Large intestine (tissue), 3 donors: ENCODE results near the gene PLEKHG5. TPM values are rescaled to one million over a fixed set of nuclear protein-coding genes. Genes with fewer than 3 reads are reported as not detected.

Experiments
- DNase-seq, 2 donors: peaks; one replicate each; pipeline versions ENCODE4 v3.0.0 to v3.0.0-alpha.2; 2013
- H3K27ac ChIP-seq: one replicate; pipeline ENCODE4 v1.5.1; 2013; ENCODE audit warnings: low read length
- H3K27me3 ChIP-seq: 2 replicates; pipeline ENCODE4 v1.6.1; 2013; ENCODE audit warnings: low read length; ENCODE audit not compliant: control insufficient read depth, insufficient read depth
- H3K36me3 ChIP-seq: 2 replicates; pipeline ENCODE4 v1.6.1; 2013; ENCODE audit warnings: low read length; ENCODE audit not compliant: control insufficient read depth, insufficient read depth
- H3K4me1 ChIP-seq: one replicate; pipeline ENCODE4 v1.6.1; 2013; ENCODE audit warnings: low read length; ENCODE audit not compliant: control insufficient read depth, insufficient read depth
- H3K4me3 ChIP-seq: one replicate; pipeline ENCODE4 v1.5.1; 2013; ENCODE audit warnings: low read length
- H3K9me3 ChIP-seq: one replicate; pipeline ENCODE4 v1.6.1; 2013; ENCODE audit warnings: mild to moderate bottlenecking, low read depth, low read length, moderate library complexity; ENCODE audit not compliant: control insufficient read depth
- WGBS: methylation state at CpG from one replicate; pipeline ENCODE4 v1.1.5; 2013; ENCODE audit warnings: low lambda C conversion rate; ENCODE audit not compliant: insufficient coverage; 5-methylcytosine and 5-hydroxymethylcytosine counted together
- polyA plus RNA-seq: library from polyadenylated mRNA; unstranded; fragments of 120-200 nt; gene quantifications from one replicate; pipeline ENCODE4 v1.2.1, GENCODE V29; 2013

Gene PLEKHG5
- polyA plus RNA-seq, 1 donor: 17.2 TPM

DNA sequence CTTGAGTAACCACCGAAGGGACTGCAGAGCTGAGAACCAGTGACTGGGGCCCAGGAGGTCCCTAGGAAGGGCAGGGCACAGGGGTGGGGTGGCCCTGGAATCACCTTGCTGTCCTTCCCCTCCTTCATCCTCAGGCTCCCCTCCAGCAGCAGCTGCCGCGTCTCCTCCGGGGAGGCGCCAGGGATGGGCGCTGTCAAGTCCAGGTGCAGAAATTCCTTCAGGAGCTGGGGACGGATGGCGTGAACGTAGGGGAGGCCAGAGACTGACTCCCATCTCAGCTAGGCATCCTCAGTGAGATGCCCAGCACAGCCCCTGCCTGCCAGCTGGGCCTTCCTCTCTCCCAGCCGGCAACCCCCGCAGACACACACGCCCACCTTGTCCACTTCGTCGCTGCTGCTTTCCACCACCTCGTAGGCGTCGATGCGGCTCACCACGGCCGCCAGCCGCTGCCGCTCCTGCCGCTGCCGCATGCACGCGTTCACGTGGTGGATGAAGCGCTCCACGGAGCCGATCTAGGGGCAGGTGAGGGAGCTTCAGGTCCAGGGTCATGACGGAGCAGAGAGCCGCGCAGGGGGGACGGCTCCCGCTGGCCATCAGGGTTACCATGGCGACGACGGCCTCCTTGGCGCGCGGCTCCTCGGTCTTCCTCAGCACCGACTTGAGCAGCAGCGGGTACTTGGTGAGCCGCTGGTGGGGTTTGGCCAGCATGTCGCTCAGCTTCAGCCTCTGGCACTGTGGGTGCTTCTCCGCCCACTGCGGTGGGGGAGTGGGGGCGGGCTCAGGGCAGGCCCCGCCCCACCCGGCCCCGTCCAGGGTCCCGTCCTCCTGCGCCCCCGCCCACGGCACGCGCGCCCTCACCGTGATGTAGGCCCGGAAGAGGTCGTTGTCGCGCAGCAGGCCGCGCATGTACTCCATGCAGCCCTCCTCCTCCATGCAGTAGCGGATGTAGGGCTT lies 21.1 kb downstream of the PLEKHG5 start:
- Histone ChIP-seq H3K27ac (no peak overlapping the region), H3K4me1 (peaks cover 71% of the 10 kb centered on the region), H3K27me3 (no peaks in the 10 kb centered on the region), H3K4me3 (no peak overlapping the region), H3K9me3 (peaks cover 14% of the 10 kb centered on the region), H3K36me3 (peaks cover 28% of the 10 kb centered on the region)
- no CpG with 5 or more reads among the region's 67 CpGs for WGBS
- no peak for DNase-seq

DNA sequence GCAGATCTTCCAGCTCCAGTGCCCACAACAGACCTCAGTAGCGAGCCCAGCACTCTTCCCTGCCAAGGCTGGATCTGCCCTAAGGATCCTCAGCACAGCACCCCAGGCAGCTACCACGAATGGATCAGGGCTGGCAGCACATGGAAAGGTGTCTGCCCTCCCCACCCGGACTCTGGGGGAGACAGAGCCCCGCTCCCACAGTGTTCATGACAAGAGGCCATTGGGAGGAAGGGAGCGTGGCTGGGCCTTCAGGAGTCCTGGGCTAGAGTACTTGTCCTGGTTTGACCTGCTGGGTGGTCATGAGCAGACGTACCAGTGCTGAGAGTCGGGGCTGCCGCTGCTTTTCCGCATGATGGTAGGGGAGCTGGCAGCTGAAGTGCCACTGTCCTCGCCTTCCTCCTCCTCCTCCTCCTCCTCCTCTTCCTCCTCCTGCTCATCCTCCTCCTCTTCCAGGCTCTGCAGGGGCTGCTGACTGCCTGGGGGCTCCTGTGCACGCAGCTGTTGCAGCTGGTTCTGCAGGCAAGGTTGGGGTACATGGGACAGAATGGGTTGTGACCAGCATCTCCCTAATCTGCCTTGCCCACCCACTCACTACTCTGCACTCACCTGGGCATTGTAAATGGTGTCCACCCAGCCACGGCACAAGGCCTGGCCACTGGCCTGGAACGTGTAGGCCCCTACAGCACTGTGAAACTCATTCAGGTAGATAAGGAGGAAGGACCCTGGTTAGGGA lies 22.6 kb downstream of the PLEKHG5 start:
- DNase-seq: no peak
- WGBS: no CpG with 5 or more reads among the region's 13 CpGs
- H3K36me3 ChIP-seq: peaks cover 31% of the 10 kb centered on the region
- H3K4me1 ChIP-seq: peaks cover 71% of the 10 kb centered on the region
- H3K9me3 ChIP-seq: peaks cover 14% of the 10 kb centered on the region
- no peaks in the 10 kb centered on the region for H3K27me3 ChIP-seq
- H3K4me3 ChIP-seq: no peak overlapping the region
- H3K27ac ChIP-seq: no peak overlapping the region

DNA sequence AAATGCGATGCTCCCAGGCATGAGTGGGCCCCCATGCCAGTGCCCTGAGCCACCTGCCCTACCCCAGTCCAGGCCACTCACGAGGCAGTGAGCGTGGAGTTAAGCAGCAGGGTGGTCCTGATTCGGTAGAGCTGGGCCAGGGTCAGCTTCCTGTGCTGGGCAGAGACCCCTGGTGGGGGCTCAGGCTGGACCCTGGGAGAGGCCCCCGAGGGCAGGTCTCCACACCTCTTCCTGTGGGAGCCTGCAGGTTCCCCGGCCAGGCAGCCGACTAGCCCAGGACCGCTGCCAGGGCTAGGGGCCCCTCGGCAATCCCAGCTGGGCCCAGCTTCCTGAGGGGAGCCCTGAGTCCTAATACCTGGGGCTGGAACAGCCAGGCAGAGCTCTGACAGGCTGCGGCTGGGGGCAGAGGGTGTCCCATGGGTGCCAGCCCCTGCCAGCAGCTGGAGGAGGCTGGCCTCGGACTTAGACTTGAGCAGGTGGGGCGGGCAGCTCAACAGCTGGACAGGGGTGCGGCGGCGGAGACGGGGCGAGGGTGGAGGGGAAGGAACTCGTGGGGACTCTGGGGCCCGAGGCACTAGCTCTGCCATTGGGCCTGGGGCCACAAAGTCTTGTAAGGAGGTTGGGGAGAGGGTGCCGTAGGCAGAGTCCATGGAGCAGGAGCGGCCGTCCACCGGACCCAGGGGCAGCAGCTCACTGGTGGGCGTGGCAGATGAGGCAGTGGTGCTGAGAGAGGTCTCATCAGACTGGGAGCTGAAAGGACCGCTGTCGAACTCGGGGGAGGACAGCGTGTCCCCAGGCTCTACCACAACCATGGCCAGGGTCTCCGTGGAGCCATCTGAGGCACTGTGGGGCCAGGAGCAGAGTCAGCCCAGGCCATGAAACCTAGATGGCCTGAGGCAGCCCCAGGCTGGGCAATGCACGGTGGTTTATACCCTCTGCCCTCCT lies 23.5 kb downstream of the PLEKHG5 start:
- Histone ChIP-seq H3K27ac (no peak overlapping the region), H3K27me3 (no peaks in the 10 kb centered on the region), H3K9me3 (peaks cover 14% of the 10 kb centered on the region), H3K4me3 (no peak overlapping the region), H3K4me1 (peaks cover 62% of the 10 kb centered on the region), H3K36me3 (peaks cover 32% of the 10 kb centered on the region)
- no peak for DNase-seq
- WGBS: no CpG with 5 or more reads among the region's 30 CpGs

DNA sequence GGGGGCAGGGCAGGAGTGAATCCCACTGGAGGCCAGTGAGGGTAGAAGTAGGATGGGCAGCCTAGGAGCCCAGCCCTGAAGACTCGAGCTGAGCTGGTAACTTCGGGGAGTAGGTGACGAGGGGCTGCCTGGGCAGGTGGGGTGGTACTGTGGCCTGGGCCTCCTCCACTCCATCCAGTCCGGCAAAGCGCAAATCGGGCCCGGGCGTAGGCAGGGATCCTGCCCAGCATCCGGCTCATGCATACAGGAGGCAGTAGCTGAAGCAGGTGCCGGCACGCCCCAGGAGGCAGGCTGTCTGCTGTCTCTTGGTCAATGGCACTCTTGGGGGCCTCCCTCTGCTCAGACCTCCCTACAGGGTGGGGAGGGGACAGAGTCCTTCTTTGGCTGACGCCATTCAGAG lies 24.2 kb downstream of the PLEKHG5 start:
- Histone ChIP-seq H3K27ac (no peak overlapping the region), H3K27me3 (no peaks in the 10 kb centered on the region), H3K9me3 (peaks cover 14% of the 10 kb centered on the region), H3K36me3 (peaks cover 39% of the 10 kb centered on the region), H3K4me3 (no peak overlapping the region), H3K4me1 (peaks cover 54% of the 10 kb centered on the region)
- DNase-seq: no peak
- no CpG with 5 or more reads among the region's 12 CpGs for WGBS

DNA sequence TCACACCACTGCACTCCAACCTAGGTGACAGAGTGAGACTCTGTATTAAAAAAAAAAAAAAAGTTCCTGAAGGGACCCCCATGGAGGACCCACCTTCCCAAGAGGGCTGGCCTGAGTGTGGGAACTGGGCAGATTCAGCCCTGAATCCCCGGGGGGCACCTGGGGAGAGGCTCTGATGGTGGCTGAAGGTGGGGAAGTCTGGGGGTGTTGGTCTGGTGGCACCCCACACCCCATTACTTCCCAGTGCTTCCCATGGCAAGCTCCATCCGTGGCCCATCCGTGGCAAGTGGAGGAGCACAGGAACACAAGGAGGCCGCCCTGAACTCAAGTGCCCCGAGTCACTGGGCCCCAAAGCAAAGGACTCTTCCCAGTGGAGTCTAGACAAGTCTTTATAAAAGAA lies 24.7 kb downstream of the PLEKHG5 start:
- peaks cover 16% of the 10 kb centered on the region for H3K9me3 ChIP-seq
- H3K4me1 ChIP-seq: peaks cover 51% of the 10 kb centered on the region
- no CpG with 5 or more reads among the region's 5 CpGs for WGBS
- H3K36me3 ChIP-seq: peaks cover 44% of the 10 kb centered on the region
- H3K27me3 ChIP-seq: peaks cover under 1% of the 10 kb centered on the region
- no peak for DNase-seq
- no peak overlapping the region for H3K27ac ChIP-seq
- H3K4me3 ChIP-seq: no peak overlapping the region

DNA sequence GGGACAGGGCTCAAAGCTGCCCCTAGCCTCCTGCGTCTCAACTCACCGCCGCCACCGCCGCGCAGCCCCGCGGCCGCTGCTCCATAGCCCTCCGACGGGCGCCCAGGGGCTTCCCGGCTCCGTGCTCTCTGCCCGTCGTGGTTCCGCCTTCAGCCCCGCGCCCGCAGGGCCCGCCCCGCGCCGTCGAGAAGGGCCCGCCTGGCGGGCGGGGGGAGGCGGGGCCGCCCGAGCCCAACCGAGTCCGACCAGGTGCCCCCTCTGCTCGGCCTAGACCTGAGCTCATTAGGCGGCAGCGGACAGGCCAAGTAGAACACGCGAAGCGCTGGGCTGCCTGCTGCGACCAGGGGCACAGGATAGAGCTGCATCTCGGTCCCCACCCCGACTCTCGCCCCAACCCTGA lies 25.4 kb downstream of the PLEKHG5 start, which contains the start of gene TNFRSF25:
Gene TNFRSF25, minus strand, starts transcription at position 151 of the 400 bp plus-strand sequence. Its CDS starts 66 bp downstream, at position 85.
- peak in 1 of 2 donors; percentile 58 for DNase-seq
- peaks cover 51% of the 10 kb centered on the region for H3K36me3 ChIP-seq
- H3K27me3 ChIP-seq: peaks cover 6% of the 10 kb centered on the region
- H3K4me3 ChIP-seq: peak within 1 kb of the TSS; percentile 49
- H3K4me1 ChIP-seq: peaks cover 44% of the 10 kb centered on the region
- peaks cover 18% of the 10 kb centered on the region for H3K9me3 ChIP-seq
- peak within 1 kb of the TSS; percentile 33 for H3K27ac ChIP-seq
- WGBS: no CpG with 5 or more reads among the region's 43 CpGs

DNA sequence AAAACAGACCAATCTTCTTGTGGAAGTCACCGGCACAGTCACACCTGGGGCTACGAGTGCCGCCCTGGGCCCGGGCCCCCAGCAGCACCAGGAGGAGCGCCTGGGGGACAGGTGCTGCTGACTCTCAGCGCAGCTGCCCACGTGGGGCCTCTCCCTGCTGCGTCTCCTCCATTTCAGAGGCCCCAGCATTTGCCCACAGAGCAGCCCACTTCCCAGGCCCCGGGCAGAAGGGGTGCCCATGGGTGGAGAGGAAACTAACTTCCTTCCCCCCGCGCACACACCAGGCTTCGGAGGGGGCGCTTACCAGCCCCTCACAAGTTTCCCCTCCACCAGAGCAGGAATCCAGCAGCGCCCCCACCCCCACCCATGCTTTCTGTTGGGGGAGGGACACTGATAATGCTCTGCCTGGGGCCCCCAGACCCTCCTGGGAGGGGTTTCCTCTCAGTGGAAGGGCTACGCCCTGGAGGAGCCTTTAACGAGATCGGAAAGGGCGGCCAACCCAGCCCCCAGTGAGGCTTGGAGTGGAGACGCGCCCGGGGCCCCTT lies 25.9 kb downstream of the PLEKHG5 start:
- Histone ChIP-seq H3K4me1 (peaks cover 46% of the 10 kb centered on the region), H3K27me3 (peaks cover 9% of the 10 kb centered on the region), H3K9me3 (peaks cover 18% of the 10 kb centered on the region), H3K27ac (peak overlapping the region; percentile 33), H3K4me3 (peak overlapping the region; percentile 49), H3K36me3 (peaks cover 56% of the 10 kb centered on the region)
- DNase-seq: no peak
- WGBS: no CpG with 5 or more reads among the region's 21 CpGs

DNA sequence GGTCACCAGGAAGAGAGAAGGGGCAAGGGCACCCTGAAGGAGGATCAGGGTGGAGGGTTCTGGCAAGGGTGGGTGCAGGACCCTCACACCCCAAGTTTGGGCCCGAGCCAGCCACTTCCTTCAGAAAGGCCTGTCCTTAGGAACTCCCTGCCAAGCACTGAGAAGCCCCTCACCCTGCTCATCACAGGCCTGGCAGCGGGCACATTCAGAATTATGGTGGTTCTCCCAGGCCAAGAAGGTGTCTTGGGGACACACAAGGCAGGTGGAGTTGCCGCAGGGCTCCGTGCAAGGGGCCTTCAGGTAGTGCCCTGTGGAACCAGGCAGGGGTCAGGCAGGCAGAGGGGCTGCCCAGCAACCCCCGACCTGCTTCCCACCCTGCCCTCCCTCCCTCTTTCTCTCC lies 26.6 kb downstream of the PLEKHG5 start:
- H3K4me3 ChIP-seq: peak overlapping the region; percentile 49
- H3K36me3 ChIP-seq: peaks cover 56% of the 10 kb centered on the region
- H3K27ac ChIP-seq: no peak overlapping the region
- peaks cover 9% of the 10 kb centered on the region for H3K27me3 ChIP-seq
- DNase-seq: no peak
- no CpG with 5 or more reads among the region's 5 CpGs for WGBS
- H3K4me1 ChIP-seq: peaks cover 45% of the 10 kb centered on the region
- peaks cover 18% of the 10 kb centered on the region for H3K9me3 ChIP-seq

DNA sequence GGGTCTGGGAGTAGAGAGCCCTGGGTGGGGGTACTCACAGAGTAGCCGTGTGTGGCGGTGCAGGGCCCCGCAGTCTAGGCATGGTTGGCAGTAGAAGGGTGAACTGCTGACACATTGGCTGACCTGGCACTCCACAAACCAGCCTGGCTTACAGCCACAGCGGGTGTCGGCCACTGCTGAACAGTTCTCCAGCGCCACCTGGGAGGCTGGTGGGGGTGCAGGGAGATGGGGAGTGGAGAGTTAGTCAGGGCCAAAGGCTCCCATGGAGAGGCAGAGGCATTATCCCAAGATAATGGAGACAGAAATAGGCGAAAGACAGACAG lies 27.0 kb downstream of the PLEKHG5 start:
- peaks cover 19% of the 10 kb centered on the region for H3K9me3 ChIP-seq
- peaks cover 41% of the 10 kb centered on the region for H3K4me1 ChIP-seq
- no peak for DNase-seq
- H3K27ac ChIP-seq: no peak overlapping the region
- H3K36me3 ChIP-seq: peaks cover 57% of the 10 kb centered on the region
- 100% methylated on average over 1 of the region's 7 CpGs for WGBS
- no peak overlapping the region for H3K4me3 ChIP-seq
- peaks cover 9% of the 10 kb centered on the region for H3K27me3 ChIP-seq

DNA sequence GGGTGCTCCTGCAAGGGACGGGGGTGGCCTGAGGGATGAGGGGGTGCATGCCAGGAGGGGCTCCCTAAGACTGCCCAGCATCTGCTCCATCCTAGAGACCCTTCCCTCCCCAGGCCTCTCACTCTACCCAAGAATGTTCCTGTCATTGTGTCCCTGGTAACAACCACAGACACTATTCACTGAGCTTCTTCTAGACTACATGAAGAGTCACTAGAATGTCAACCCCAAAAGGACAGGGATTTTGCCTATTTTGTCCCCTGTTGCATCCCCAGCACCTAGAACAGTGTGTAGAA lies 28.4 kb downstream of the PLEKHG5 start:
- no peak overlapping the region for H3K4me3 ChIP-seq
- peaks cover 41% of the 10 kb centered on the region for H3K4me1 ChIP-seq
- H3K27me3 ChIP-seq: peaks cover 9% of the 10 kb centered on the region
- H3K27ac ChIP-seq: no peak overlapping the region
- H3K9me3 ChIP-seq: peaks cover 19% of the 10 kb centered on the region
- H3K36me3 ChIP-seq: peaks cover 47% of the 10 kb centered on the region
- DNase-seq: no peak
- no CpG with 5 or more reads among the region's 1 CpG for WGBS
